Left ventricle myocardium inferior (tissue), 1 donor: ENCODE data around the gene VEGFB. TPM values are rescaled to one million over a fixed set of nuclear protein-coding genes. Genes with fewer than 3 reads are reported as not detected.

Source experiments
- DNase-seq: peaks from one replicate; pipeline ENCODE4 v3.0.0-alpha.2; 2020
- H3K27ac ChIP-seq: fragments of 200-600 bp; replicated peaks from 2 replicates; pipeline ENCODE4 v1.8.0; 2021
- H3K27me3 ChIP-seq: fragments of 200-600 bp; 2 replicates; pipeline ENCODE4 v1.8.0; 2021; ENCODE audit warnings: low read depth
- H3K36me3 ChIP-seq: fragments of 200-600 bp; 2 replicates; pipeline ENCODE4 v1.8.0; 2021
- H3K4me1 ChIP-seq: fragments of 200-600 bp; 2 replicates; pipeline ENCODE4 v1.8.0; 2021
- H3K4me3 ChIP-seq: fragments of 200-600 bp; 2 replicates; pipeline ENCODE4 v1.8.0; 2021; ENCODE audit warnings: mild to moderate bottlenecking, moderate library complexity
- H3K9me3 ChIP-seq: fragments of 200-600 bp; replicated peaks from 2 replicates; pipeline ENCODE4 v1.8.0; 2021
- intact Hi-C: fragments of 100-400 bp; cut with micrococcal nuclease; formaldehyde crosslinking; loops from one replicate; pipeline ENCODE4 v1.11.0; 2022
- total RNA-seq: library from RNA; stranded (reverse); fragmentation: NEBNext Ultra II Directional; extraction: Animal tissue kit (Norgen Biotek cat#: 25700); gene quantifications from one replicate; pipeline ENCODE4 v1.2.1, GENCODE V29; 2021
- TF ChIP-seq, protein P1 (sequence below): fragments of 200-600 bp; IDR thresholded peaks from 2 replicates; pipeline ENCODE4 v1.8.0; 2021; ENCODE audit warnings: antibody characterized with exemption, mild to moderate bottlenecking, borderline replicate concordance
- donor health status: DM: no; HTN: yes; CAD: no; lungs with severe emphysema.

VEGFB gene
- total RNA-seq, 1 donor from 2014 or later, result 272 TPM

DNA sequence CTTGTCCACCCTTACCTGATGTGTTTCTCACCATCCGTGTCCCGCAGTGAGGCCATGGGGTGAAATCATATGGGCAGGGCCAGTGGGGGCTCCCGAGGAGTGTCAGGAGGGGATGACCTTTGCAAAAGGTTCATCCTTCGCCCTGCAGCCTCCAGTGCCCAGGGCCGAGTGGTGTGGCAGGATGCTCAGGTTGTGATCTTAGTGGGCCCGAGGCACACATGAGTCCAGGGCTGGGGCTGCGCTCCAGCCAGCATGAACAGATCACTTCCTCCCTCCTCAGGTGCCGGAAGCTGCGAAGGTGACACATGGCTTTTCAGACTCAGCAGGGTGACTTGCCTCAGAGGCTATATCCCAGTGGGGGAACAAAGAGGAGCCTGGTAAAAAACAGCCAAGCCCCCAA, 3.7 kb downstream of the VEGFB start:
- intact Hi-C loops, result no loop called here
- no peak for DNase-seq

DNA sequence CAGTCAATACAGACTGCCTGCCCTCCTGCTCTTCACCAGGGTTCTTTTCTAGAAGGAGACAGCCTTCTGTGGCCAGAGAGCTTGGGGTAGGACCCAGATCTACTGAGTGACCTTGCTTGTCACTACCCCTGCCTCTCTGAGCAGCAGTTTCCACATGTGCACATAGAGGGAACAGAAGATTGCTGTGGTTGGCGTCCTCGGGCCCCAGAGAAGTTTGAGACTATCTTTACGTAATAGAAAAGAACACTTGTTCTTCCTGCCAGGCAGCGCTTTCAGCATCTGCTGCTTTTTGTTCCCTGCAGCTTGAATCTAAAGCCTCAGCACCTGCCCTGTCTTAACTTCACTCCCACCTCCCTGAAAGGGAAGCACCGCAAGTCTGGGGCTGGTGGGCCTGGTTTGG, 4.6 kb downstream of the VEGFB start:
- intact Hi-C loops, result no loop called here
- peak overlapping the region; percentile 100 for H3K27ac ChIP-seq
- no peaks in the 10 kb centered on the region for H3K9me3 ChIP-seq
- TF ChIP-seq, protein P1, sequence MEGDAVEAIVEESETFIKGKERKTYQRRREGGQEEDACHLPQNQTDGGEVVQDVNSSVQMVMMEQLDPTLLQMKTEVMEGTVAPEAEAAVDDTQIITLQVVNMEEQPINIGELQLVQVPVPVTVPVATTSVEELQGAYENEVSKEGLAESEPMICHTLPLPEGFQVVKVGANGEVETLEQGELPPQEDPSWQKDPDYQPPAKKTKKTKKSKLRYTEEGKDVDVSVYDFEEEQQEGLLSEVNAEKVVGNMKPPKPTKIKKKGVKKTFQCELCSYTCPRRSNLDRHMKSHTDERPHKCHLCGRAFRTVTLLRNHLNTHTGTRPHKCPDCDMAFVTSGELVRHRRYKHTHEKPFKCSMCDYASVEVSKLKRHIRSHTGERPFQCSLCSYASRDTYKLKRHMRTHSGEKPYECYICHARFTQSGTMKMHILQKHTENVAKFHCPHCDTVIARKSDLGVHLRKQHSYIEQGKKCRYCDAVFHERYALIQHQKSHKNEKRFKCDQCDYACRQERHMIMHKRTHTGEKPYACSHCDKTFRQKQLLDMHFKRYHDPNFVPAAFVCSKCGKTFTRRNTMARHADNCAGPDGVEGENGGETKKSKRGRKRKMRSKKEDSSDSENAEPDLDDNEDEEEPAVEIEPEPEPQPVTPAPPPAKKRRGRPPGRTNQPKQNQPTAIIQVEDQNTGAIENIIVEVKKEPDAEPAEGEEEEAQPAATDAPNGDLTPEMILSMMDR, result no peak
- DNase-seq, result no peak
- no peak overlapping the region for H3K4me3 ChIP-seq
- H3K4me1 ChIP-seq, result peaks cover 65% of the 10 kb centered on the region
- peaks cover 29% of the 10 kb centered on the region for H3K36me3 ChIP-seq
- no peaks in the 10 kb centered on the region for H3K27me3 ChIP-seq

More for the DNA sequence above, 3.7 kb downstream of the VEGFB start:
- H3K4me3 ChIP-seq, result no peak overlapping the region
- H3K4me1 ChIP-seq, result peaks cover 65% of the 10 kb centered on the region
- TF ChIP-seq, protein P1, result no peak
- H3K27me3 ChIP-seq, result no peaks in the 10 kb centered on the region
- H3K36me3 ChIP-seq, result peaks cover 20% of the 10 kb centered on the region
- H3K27ac ChIP-seq, result peak overlapping the region; percentile 100
- H3K9me3 ChIP-seq, result no peaks in the 10 kb centered on the region

DNA sequence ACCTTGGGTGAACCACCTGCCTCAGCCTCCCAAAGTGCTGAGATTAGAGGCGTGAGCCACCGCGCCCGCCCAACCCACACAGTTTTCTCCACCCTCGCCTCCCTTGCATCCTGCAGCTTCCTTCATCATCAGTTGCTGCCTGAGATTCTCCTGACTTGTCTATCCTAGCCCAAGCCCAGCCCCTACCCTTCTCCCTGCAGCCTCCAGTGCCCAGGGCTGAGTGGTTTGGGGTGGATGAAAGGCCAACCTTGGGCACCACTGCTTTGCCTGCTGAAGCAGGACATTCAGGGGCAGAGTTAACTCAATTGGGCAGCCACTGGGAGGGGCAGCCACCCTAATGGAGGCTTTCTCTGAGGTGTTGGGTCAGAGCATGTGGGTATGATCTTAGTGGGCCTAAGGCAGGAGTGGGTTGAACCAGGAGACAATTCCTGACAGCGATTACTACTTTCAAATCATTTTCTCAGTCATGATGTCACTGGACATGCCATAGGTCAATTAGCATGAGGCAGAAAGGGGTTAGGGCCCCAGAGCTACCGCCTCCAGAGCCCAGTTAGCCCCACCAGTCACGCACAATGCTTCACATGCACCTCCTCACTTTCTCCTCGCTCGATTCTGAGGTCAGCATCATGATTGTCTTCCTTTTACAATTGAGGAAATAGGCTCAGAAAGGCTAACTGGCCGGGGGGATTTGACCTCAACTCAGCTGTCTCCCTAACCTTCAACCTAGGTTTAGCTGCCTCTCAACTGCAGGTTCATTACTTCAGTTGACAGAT, 5.5 kb downstream of the VEGFB start:
- TF ChIP-seq, protein P1, result no peak
- Histone ChIP-seq H3K9me3 (no peaks in the 10 kb centered on the region), H3K36me3 (peaks cover 34% of the 10 kb centered on the region), H3K27me3 (no peaks in the 10 kb centered on the region), H3K4me1 (peaks cover 68% of the 10 kb centered on the region), H3K4me3 (peak overlapping the region; percentile 84), H3K27ac (peak overlapping the region; percentile 100)
- intact Hi-C loops, result no loop called here
- no peak for DNase-seq

DNA sequence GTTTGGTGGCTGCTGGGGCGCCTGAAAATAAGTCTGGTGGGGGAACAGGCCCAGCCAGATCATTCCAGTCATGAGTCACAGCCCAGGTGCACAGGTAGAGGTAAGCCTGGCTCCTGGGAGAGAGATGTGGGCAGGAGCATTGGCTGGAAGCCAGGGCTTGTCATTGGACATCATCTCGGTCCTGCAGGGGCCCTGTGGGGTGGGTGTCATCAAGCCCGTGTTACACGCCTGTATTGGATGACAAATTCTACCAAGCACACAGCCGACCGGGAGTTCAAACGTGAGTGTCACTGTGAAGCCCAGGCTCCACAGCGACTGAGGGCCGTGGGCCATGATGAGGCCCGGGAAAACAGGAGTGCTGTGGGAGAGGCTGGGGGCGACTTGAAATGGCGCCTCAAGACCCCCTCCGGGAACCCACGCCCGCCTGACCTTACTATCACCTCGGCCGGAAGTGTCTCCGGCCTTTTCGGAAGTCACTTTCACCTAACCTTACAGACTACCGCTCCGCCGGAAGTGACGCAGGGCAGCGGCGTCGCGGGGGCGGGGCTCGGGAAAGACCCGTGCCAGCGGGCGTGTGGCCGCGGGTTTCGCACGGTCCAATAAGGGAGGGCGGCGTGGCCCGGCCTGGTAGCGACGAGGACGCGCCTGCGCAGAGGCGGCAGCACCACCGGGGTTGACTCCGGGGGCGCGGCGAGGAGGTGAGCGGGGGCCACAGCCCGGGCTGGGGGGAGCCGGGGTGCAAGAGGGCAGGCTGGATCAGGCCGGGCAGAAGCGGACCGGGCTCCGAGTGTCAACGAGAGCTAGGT, 6.3 kb downstream of the VEGFB start, which contains the start of gene FKBP2:
FKBP2 (plus strand) TSS at position 661 of the 806 bp plus-strand sequence. CDS start 1,293 bp downstream, outside the sequence.
- peak within 1 kb of the TSS; percentile 100 for H3K27ac ChIP-seq
- no peaks in the 10 kb centered on the region for H3K9me3 ChIP-seq
- H3K4me1 ChIP-seq, result peaks cover 68% of the 10 kb centered on the region
- peaks cover 34% of the 10 kb centered on the region for H3K36me3 ChIP-seq
- TF ChIP-seq, protein P1, result no peak
- H3K27me3 ChIP-seq, result no peaks in the 10 kb centered on the region
- DNase-seq, result peak; percentile 97
- peak within 1 kb of the TSS; percentile 84 for H3K4me3 ChIP-seq
- intact Hi-C loops, result no loop called here

DNA sequence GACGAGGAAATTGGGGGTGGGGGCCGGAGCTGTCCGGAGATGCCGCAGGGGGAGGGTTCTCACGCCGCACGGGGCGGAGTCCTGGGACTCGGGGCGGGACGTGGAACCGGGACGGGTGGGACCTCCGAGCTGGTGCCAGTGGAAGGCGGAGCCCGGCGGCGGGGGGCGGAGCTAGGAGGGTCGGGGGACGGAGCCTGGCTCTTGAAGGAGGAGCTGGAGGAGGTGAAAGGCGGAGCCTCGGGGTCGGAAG, 6.8 kb downstream of the VEGFB start:
- intact Hi-C loops, result no loop called here

More for the DNA sequence above, 6.8 kb downstream of the VEGFB start:
- H3K36me3 ChIP-seq, result peaks cover 34% of the 10 kb centered on the region
- TF ChIP-seq, protein P1, result no peak
- peak overlapping the region; percentile 100 for H3K27ac ChIP-seq
- no peaks in the 10 kb centered on the region for H3K27me3 ChIP-seq
- no peaks in the 10 kb centered on the region for H3K9me3 ChIP-seq
- peaks cover 68% of the 10 kb centered on the region for H3K4me1 ChIP-seq
- peak overlapping the region; percentile 84 for H3K4me3 ChIP-seq
- DNase-seq, result peak; percentile 100
